ENCODE measurements around the gene CLEC10A. TPM values are rescaled to one million over a fixed set of nuclear protein-coding genes. Genes with fewer than 3 reads are reported as not detected.

Gene CLEC10A
- total RNA-seq, 1 donor from 2014 or later: not detected

GRCh38 chr17:7081341-7082062, 1.5 kb upstream of the CLEC10A start:
- no peak overlapping the region for H3K27ac Mint-ChIP-seq (ENCODE audit: unreplicated experiment)
- TF ChIP-seq EZH2 (IDR thresholded peaks at IDR 0.05; ENCODE audit: insufficient read depth, low read length) (no peak), CTCF (IDR thresholded peaks at IDR 0.05; ENCODE audit: insufficient read depth, low read depth, low read length) (no peak)
- Histone ChIP-seq H3K79me2 (ENCODE audit: insufficient read depth, low read length) (no peaks in the 10 kb centered on the region), H3K4me1 (ENCODE audit: insufficient read depth, low read length) (peaks cover 6% of the 10 kb centered on the region), H3K27me3 (ENCODE audit: insufficient read depth, low read length) (peaks cover 3% of the 10 kb centered on the region), H3K9me3 (ENCODE audit: insufficient read depth, low read depth, low read length) (no peaks in the 10 kb centered on the region), H4K20me1 (ENCODE audit: insufficient read depth, low read length) (no peaks in the 10 kb centered on the region), H3K9ac (ENCODE audit: low read length) (no peak overlapping the region), H3K4me3 (ENCODE audit: insufficient read depth, low read depth, low read length) (no peak overlapping the region), H3K36me3 (ENCODE audit: insufficient read depth, low read length) (no peaks in the 10 kb centered on the region), H2AFZ (ENCODE audit: low read depth, low read length) (no peak overlapping the region), H3K27ac (ENCODE audit: low read depth, low read length) (no peak overlapping the region), H3K4me2 (ENCODE audit: low read length) (no peak overlapping the region)
- peaks cover 8% of the 10 kb centered on the region for H3K9me3 Mint-ChIP-seq (ENCODE audit: unreplicated experiment)
- peaks cover 5% of the 10 kb centered on the region for H3K36me3 Mint-ChIP-seq (ENCODE audit: low read depth, unreplicated experiment)
- peaks cover 18% of the 10 kb centered on the region for H3K27me3 Mint-ChIP-seq (ENCODE audit: low read depth, unreplicated experiment)
- no peak overlapping the region for H3K4me3 Mint-ChIP-seq (ENCODE audit: unreplicated experiment)
- peaks cover 1% of the 10 kb centered on the region for H3K4me1 Mint-ChIP-seq (ENCODE audit: low read depth, unreplicated experiment)
- no peak for FAIRE-seq
- no peak for DNase-seq (ENCODE audit: low read depth)

- H3K4me3 Mint-ChIP-seq (ENCODE audit: unreplicated experiment): no peak overlapping the region
- peaks cover 18% of the 10 kb centered on the region for H3K27me3 Mint-ChIP-seq (ENCODE audit: low read depth, unreplicated experiment)
- peaks cover 1% of the 10 kb centered on the region for H3K4me1 Mint-ChIP-seq (ENCODE audit: low read depth, unreplicated experiment)
- H3K36me3 ChIP-seq (ENCODE audit: insufficient read depth, low read length): no peaks in the 10 kb centered on the region
- H3K27ac ChIP-seq (ENCODE audit: low read depth, low read length): no peak overlapping the region
- H4K20me1 ChIP-seq (ENCODE audit: insufficient read depth, low read length): no peaks in the 10 kb centered on the region
- H3K4me1 ChIP-seq (ENCODE audit: insufficient read depth, low read length): peaks cover 6% of the 10 kb centered on the region
- no peak overlapping the region for H3K4me2 ChIP-seq (ENCODE audit: low read length)
- H3K27ac Mint-ChIP-seq (ENCODE audit: unreplicated experiment): no peak overlapping the region
- no peak overlapping the region for H3K4me3 ChIP-seq (ENCODE audit: insufficient read depth, low read depth, low read length)
- FAIRE-seq: no peak
- no peaks in the 10 kb centered on the region for H3K79me2 ChIP-seq (ENCODE audit: insufficient read depth, low read length)
- H3K36me3 Mint-ChIP-seq (ENCODE audit: low read depth, unreplicated experiment): peaks cover 5% of the 10 kb centered on the region
- TF ChIP-seq CTCF (IDR thresholded peaks at IDR 0.05; ENCODE audit: insufficient read depth, low read depth, low read length) (no peak), EZH2 (IDR thresholded peaks at IDR 0.05; ENCODE audit: insufficient read depth, low read length) (no peak)
- H3K9ac ChIP-seq (ENCODE audit: low read length): no peak overlapping the region
- DNase-seq (ENCODE audit: low read depth): no peak
- no peak overlapping the region for H2AFZ ChIP-seq (ENCODE audit: low read depth, low read length)
- peaks cover 3% of the 10 kb centered on the region for H3K27me3 ChIP-seq (ENCODE audit: insufficient read depth, low read length)
- peaks cover 8% of the 10 kb centered on the region for H3K9me3 Mint-ChIP-seq (ENCODE audit: unreplicated experiment)
- no peaks in the 10 kb centered on the region for H3K9me3 ChIP-seq (ENCODE audit: insufficient read depth, low read depth, low read length)
Observed at GRCh38 chr17:7080456-7081041, 498 bp upstream of the CLEC10A start.

GRCh38 chr17:7078711-7079110, 1.3 kb downstream of the CLEC10A start:
- Mint-ChIP-seq H3K4me1 (ENCODE audit: low read depth, unreplicated experiment) (no peaks in the 10 kb centered on the region), H3K36me3 (ENCODE audit: low read depth, unreplicated experiment) (peaks cover 5% of the 10 kb centered on the region), H3K4me3 (ENCODE audit: unreplicated experiment) (no peak overlapping the region), H3K9me3 (ENCODE audit: unreplicated experiment) (peaks cover 8% of the 10 kb centered on the region), H3K27ac (ENCODE audit: unreplicated experiment) (no peak overlapping the region), H3K27me3 (ENCODE audit: low read depth, unreplicated experiment) (peaks cover 27% of the 10 kb centered on the region)
- Histone ChIP-seq H3K27ac (ENCODE audit: low read depth, low read length) (no peak overlapping the region), H3K9ac (ENCODE audit: low read length) (no peak overlapping the region), H2AFZ (ENCODE audit: low read depth, low read length) (no peak overlapping the region), H3K4me1 (ENCODE audit: insufficient read depth, low read length) (peaks cover 1% of the 10 kb centered on the region), H4K20me1 (ENCODE audit: insufficient read depth, low read length) (no peaks in the 10 kb centered on the region), H3K27me3 (ENCODE audit: insufficient read depth, low read length) (peaks cover 5% of the 10 kb centered on the region), H3K9me3 (ENCODE audit: insufficient read depth, low read depth, low read length) (no peaks in the 10 kb centered on the region), H3K79me2 (ENCODE audit: insufficient read depth, low read length) (no peaks in the 10 kb centered on the region), H3K36me3 (ENCODE audit: insufficient read depth, low read length) (no peaks in the 10 kb centered on the region), H3K4me3 (ENCODE audit: insufficient read depth, low read depth, low read length) (no peak overlapping the region), H3K4me2 (ENCODE audit: low read length) (no peak overlapping the region)
- FAIRE-seq (no peak), DNase-seq (ENCODE audit: low read depth) (no peak)
- no peak for TF ChIP-seq EZH2 (IDR thresholded peaks at IDR 0.05; ENCODE audit: insufficient read depth, low read length)
- no peak for TF ChIP-seq CTCF (IDR thresholded peaks at IDR 0.05; ENCODE audit: insufficient read depth, low read depth, low read length)
